ENCODE results near the gene ANKLE2. TPM values are rescaled to one million over a fixed set of nuclear protein-coding genes. Genes with fewer than 3 reads are reported as not detected.

ANKLE2 gene
- total and polyA plus RNA-seq, 2 of the 8 experiments (the other 6 are each of a cell fraction or from before 2014, with no cell fraction given): 41.0 to 64.9 TPM

GRCh38 chr12:132784580-132784979 is 22.9 kb upstream of the ANKLE2 start (continued):
- TF ChIP-seq BRCA1 (IDR thresholded peaks at IDR 0.05; ENCODE audit: low read depth, low read length) (no peak), RBBP5 (IDR thresholded peaks at IDR 0.05; ENCODE audit: borderline replicate concordance, low read depth, low read length) (no peak), TCF12 (IDR thresholded peaks at IDR 0.05; ENCODE audit: low read depth, low read length) (no peak)

Data from H1 (cell line).